Gastrocnemius medialis (tissue), 4 donors: ENCODE results near the gene ERBIN. TPM values are rescaled to one million over a fixed set of nuclear protein-coding genes. Genes with fewer than 3 reads are reported as not detected.

Source experiments
- ATAC-seq, 2 donors: fragments of 150-250 bp; one replicate each; pipeline ENCODE4 v1.9.1; 2016
- DNase-seq, 2 donors: peaks; one replicate each; pipeline ENCODE4 v3.0.0-alpha.2; 2019
- H3K27ac ChIP-seq, 4 donors: fragments of 200-600 bp; sonication (generic); 1 replicate in 1 of 4; 2 replicates in 3 of 4; pipeline ENCODE4 v1.5.1; 2016 to 2018; ENCODE audit warnings: mild to moderate bottlenecking in 2 of 4, moderate library complexity in 1 of 4
- H3K27me3 ChIP-seq, 3 donors: fragments of 200-600 bp; sonication (generic) in 2 of 3; 1 replicate in 1 of 3; 2 replicates in 2 of 3; pipeline versions ENCODE4 v1.5.1 to v1.6.0; 2016 to 2019; ENCODE audit warnings: mild to moderate bottlenecking in 1 of 3, moderate library complexity in 1 of 3
- H3K36me3 ChIP-seq, 2 donors: fragments of 200-600 bp; sonication (generic) in 1 of 2; one replicate each; pipeline ENCODE4 v1.5.1; 2017 to 2018
- H3K4me1 ChIP-seq, 2 donors: fragments of 200-600 bp; sonication (generic) in 1 of 2; one replicate each; pipeline ENCODE4 v1.5.1; 2016 to 2017; ENCODE audit warnings: mild to moderate bottlenecking in 2 of 2
- H3K4me3 ChIP-seq, 4 donors: fragments of 200-600 bp; sonication (generic) in 3 of 4; 1 replicate in 1 of 4; 2 replicates in 3 of 4; pipeline ENCODE4 v1.5.1; 2016 to 2019; ENCODE audit warnings: mild to moderate bottlenecking in 2 of 4
- H3K9me3 ChIP-seq, 3 donors: fragments of 200-600 bp; sonication (generic) in 2 of 3; 1 replicate in 1 of 3; 2 replicates in 2 of 3; pipeline ENCODE4 v1.5.1; 2016 to 2019
- CTCF ChIP-seq, 5 experiments: fragments of 450-650 bp in 3 of 5; fragments of 200-600 bp in 2 of 5; sonication (generic) in 2 of 5; IDR thresholded peaks in 4 of 5; conservative IDR thresholded peaks in 1 of 5; 1 replicate in 4 of 5; 2 replicates in 1 of 5; pipeline ENCODE4 v1.5.1; 2016 to 2019; ENCODE audit warnings: antibody characterized with exemption in 5 of 5, mild to moderate bottlenecking in 3 of 5, moderate library complexity in 3 of 5
- POLR2A ChIP-seq, 2 donors: fragments of 450-650 bp; IDR thresholded peaks; one replicate each; pipeline ENCODE4 v1.6.1; 2017; ENCODE audit warnings: antibody characterized with exemption in 2 of 2, mild to moderate bottlenecking in 2 of 2, moderate library complexity in 2 of 2
- in situ Hi-C, 4 donors: fragments of 200-750 bp; cut with MboI; loops; one replicate each; pipeline versions ENCODE4 v1.15.0 to v1.8.0; 2017; ENCODE audit warnings: low sequenced_read_pairs in 4 of 4
- intact Hi-C: fragments of 100-400 bp; cut with DNase I; formaldehyde crosslinking; loops from one replicate; pipeline ENCODE4 v1.15.1; 2023; ENCODE audit warnings: low total_unique reads
- total RNA-seq, 4 donors: library from RNA; depleted of rRNA; stranded (reverse); fragments of >200 nt; gene quantifications; one replicate each; pipeline versions ENCODE4 v1.1.0 to v1.2.3, GENCODE V29; 2016

ERBIN gene
- total RNA-seq, 4 donors from 2014 or later: 35.1 to 42.0 (median 38.7) TPM

- ATAC-seq (no peak), DNase-seq (no peak)
- H3K36me3 ChIP-seq: no peaks in the 10 kb centered on the region
- no peaks in the 10 kb centered on the region for H3K27me3 ChIP-seq
- intact Hi-C loops: no loop called here
- no peak overlapping the region for H3K4me3 ChIP-seq
- no peaks in the 10 kb centered on the region for H3K9me3 ChIP-seq
- TF ChIP-seq CTCF (IDR thresholded peaks at IDR 0.05 in 4 of 5, conservative IDR thresholded peaks at IDR 0.05 in 1 of 5): no peak
- no peak for TF ChIP-seq POLR2A (IDR thresholded peaks at IDR 0.05)
- in situ Hi-C loops: no loop called here
- H3K27ac ChIP-seq: peak overlapping the region in 1 of 4 donors; percentile 1
- peaks cover 13% of the 10 kb centered on the region in 2 donors for H3K4me1 ChIP-seq
These were observed 84.1 kb downstream of the ERBIN start for GRCh38 chr5:66010476-66010875.

- in situ Hi-C loops: no loop called here
- Histone ChIP-seq H3K27me3 (no peaks in the 10 kb centered on the region), H3K36me3 (no peaks in the 10 kb centered on the region), H3K4me1 (peaks cover 13% of the 10 kb centered on the region in 2 donors), H3K4me3 (no peak overlapping the region), H3K9me3 (no peaks in the 10 kb centered on the region), H3K27ac (peak overlapping the region in 1 of 4 donors; percentile 1)
- intact Hi-C loops: no loop called here
- TF ChIP-seq CTCF (IDR thresholded peaks at IDR 0.05 in 4 of 5, conservative IDR thresholded peaks at IDR 0.05 in 1 of 5) (no peak), POLR2A (IDR thresholded peaks at IDR 0.05) (no peak)
- no peak for DNase-seq
- no peak for ATAC-seq
These were observed 85.9 kb downstream of the ERBIN start for GRCh38 chr5:66012271-66012670.

GRCh38 chr5:66013397-66013796 is 87.0 kb downstream of the ERBIN start:
- ATAC-seq: no peak
- Histone ChIP-seq H3K27ac (no peak overlapping the region), H3K36me3 (no peaks in the 10 kb centered on the region), H3K4me3 (no peak overlapping the region), H3K27me3 (no peaks in the 10 kb centered on the region), H3K9me3 (no peaks in the 10 kb centered on the region), H3K4me1 (peaks cover 13% of the 10 kb centered on the region in 2 donors)
- in situ Hi-C loops: no loop called here
- intact Hi-C loops: no loop called here
- TF ChIP-seq POLR2A (IDR thresholded peaks at IDR 0.05) (no peak), CTCF (IDR thresholded peaks at IDR 0.05 in 4 of 5, conservative IDR thresholded peaks at IDR 0.05 in 1 of 5) (no peak)
- no peak for DNase-seq

GRCh38 chr5:66013906-66014305 is 87.5 kb downstream of the ERBIN start:
- TF ChIP-seq POLR2A (IDR thresholded peaks at IDR 0.05) (no peak), CTCF (IDR thresholded peaks at IDR 0.05 in 4 of 5, conservative IDR thresholded peaks at IDR 0.05 in 1 of 5) (no peak)
- no peaks in the 10 kb centered on the region for H3K36me3 ChIP-seq
- in situ Hi-C loops: no loop called here

More at GRCh38 chr5:66013906-66014305, 87.5 kb downstream of the ERBIN start:
- no peak for ATAC-seq
- no peak overlapping the region for H3K4me3 ChIP-seq
- H3K4me1 ChIP-seq: peaks cover 13% of the 10 kb centered on the region in 2 donors
- H3K27ac ChIP-seq: no peak overlapping the region
- no peak for DNase-seq
- intact Hi-C loops: no loop called here
- H3K27me3 ChIP-seq: no peaks in the 10 kb centered on the region
- no peaks in the 10 kb centered on the region for H3K9me3 ChIP-seq
